Spleen (tissue), 7 donors: ENCODE data around the gene ODAD2.

Experiments
- POLR2A ChIP-seq, 3 donors: fragments of 450-650 bp; IDR thresholded peaks; one replicate each; pipeline ENCODE4 v1.5.1; 2017; ENCODE audit warnings: antibody characterized with exemption in 3 of 3, mild to moderate bottlenecking in 1 of 3
- POLR2AphosphoS5 ChIP-seq, 3 donors: sonication (generic); formaldehyde crosslinking; IDR thresholded peaks; one replicate each; pipeline ENCODE4 v1.5.1; 2017; ENCODE audit warnings: antibody characterized with exemption in 3 of 3
- TF ChIP-seq, protein P1 (sequence below), 11 experiments: fragments of 200-600 bp in 7 of 11; fragments of 450-650 bp in 4 of 11; sonication (generic) in 4 of 11; IDR thresholded peaks in 8 of 11; conservative IDR thresholded peaks in 3 of 11; 1 replicate in 7 of 11; 2 replicates in 4 of 11; pipeline versions ENCODE4 v1.4.0 to v1.8.0; 2016 to 2021; ENCODE audit warnings: antibody characterized with exemption in 11 of 11, inconsistent platforms in 4 of 11, mild to moderate bottlenecking in 1 of 11
- donor health status: DM: no; HTN: no; CAD: no; lungs with moderate emphysema.
- donor health status: DM: no; HTN: no; CAD: no.
- donor health status: DM: no; HTN: no; CAD: no.

DNA sequence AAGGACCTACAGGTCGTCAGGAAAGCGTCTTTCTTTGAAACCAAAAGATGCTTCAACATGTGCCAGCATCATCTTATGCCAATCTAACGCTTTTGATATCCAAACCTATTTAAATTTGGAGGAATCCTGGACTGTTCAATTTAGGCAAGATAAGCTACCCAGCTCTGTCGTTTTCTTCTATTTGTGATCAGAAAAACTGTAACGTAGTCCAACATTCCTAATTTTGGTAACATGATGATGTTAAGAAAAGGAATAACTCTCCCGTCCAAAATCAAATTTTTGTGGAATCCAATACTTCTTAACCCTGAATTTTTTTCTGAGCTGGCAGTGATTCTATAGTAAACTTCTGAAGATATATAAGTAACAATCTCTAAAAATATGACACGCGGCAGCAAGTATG lies 160.0 kb downstream of the ODAD2 start:
- TF ChIP-seq, protein P1, sequence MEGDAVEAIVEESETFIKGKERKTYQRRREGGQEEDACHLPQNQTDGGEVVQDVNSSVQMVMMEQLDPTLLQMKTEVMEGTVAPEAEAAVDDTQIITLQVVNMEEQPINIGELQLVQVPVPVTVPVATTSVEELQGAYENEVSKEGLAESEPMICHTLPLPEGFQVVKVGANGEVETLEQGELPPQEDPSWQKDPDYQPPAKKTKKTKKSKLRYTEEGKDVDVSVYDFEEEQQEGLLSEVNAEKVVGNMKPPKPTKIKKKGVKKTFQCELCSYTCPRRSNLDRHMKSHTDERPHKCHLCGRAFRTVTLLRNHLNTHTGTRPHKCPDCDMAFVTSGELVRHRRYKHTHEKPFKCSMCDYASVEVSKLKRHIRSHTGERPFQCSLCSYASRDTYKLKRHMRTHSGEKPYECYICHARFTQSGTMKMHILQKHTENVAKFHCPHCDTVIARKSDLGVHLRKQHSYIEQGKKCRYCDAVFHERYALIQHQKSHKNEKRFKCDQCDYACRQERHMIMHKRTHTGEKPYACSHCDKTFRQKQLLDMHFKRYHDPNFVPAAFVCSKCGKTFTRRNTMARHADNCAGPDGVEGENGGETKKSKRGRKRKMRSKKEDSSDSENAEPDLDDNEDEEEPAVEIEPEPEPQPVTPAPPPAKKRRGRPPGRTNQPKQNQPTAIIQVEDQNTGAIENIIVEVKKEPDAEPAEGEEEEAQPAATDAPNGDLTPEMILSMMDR (IDR thresholded peaks at IDR 0.05 in 8 of 11, conservative IDR thresholded peaks at IDR 0.05 in 3 of 11), result no peak
- TF ChIP-seq POLR2A (IDR thresholded peaks at IDR 0.05) (no peak), POLR2AphosphoS5 (IDR thresholded peaks at IDR 0.05) (no peak)
